Thyroid gland (tissue), 4 donors: ENCODE results near the gene LAMA2. TPM values are rescaled to one million over a fixed set of nuclear protein-coding genes. Genes with fewer than 3 reads are reported as not detected.
A peak's percentile ranks its signal among the peaks of the same experiment; 100 is the strongest.

Experiments
- DNase-seq, 2 donors: peaks; one replicate each; pipeline ENCODE4 v3.0.0-alpha.2; 2019
- H3K27ac ChIP-seq, 3 donors: fragments of 200-600 bp; sonication (generic); 1 replicate in 2 of 3; 2 replicates in 1 of 3; pipeline ENCODE4 v1.5.1; 2016 to 2019; ENCODE audit warnings: mild to moderate bottlenecking in 1 of 3, moderate library complexity in 1 of 3
- H3K27me3 ChIP-seq: fragments of 200-600 bp; sonication (generic); one replicate; pipeline ENCODE4 v1.5.1; 2019
- H3K36me3 ChIP-seq, 2 donors: fragments of 200-600 bp; sonication (generic); one replicate each; pipeline ENCODE4 v1.5.1; 2016 to 2019
- H3K4me1 ChIP-seq, 2 donors: fragments of 200-600 bp; sonication (generic); one replicate each; pipeline ENCODE4 v1.5.1; 2017 to 2019
- H3K4me3 ChIP-seq, 3 donors: fragments of 200-600 bp; sonication (generic); replicated peaks in 1 of 3; 1 replicate in 2 of 3; 2 replicates in 1 of 3; pipeline ENCODE4 v1.5.1; 2016; ENCODE audit warnings: mild to moderate bottlenecking in 1 of 3
- H3K9me3 ChIP-seq: fragments of 200-600 bp; sonication (generic); one replicate; pipeline ENCODE4 v1.5.1; 2017
- POLR2A ChIP-seq, 2 donors: fragments of 450-650 bp; IDR thresholded peaks; one replicate each; pipeline ENCODE4 v1.6.1; 2017; ENCODE audit warnings: antibody characterized with exemption in 2 of 2, mild to moderate bottlenecking in 2 of 2, moderate library complexity in 1 of 2
- WGBS, 2 donors: methylation state at CpG; one replicate each; pipeline ENCODE4 v1.1.5; 2017; 5-methylcytosine and 5-hydroxymethylcytosine counted together
- intact Hi-C: fragments of 100-400 bp; cut with DNase I; formaldehyde crosslinking; loops from one replicate; pipeline ENCODE4 v1.15.1; 2023
- total RNA-seq, 4 donors: library from RNA; depleted of rRNA; stranded (reverse); fragments of >200 nt; gene quantifications; one replicate each; pipeline ENCODE4 v1.2.3, GENCODE V29; 2016
- TF ChIP-seq, protein P1 (sequence below), 6 experiments: fragments of 200-600 bp in 3 of 6; fragments of 450-650 bp in 3 of 6; sonication (generic) in 3 of 6; IDR thresholded peaks; one replicate each; pipeline ENCODE4 v1.5.1; 2016 to 2019; ENCODE audit warnings: antibody characterized with exemption in 6 of 6, mild to moderate bottlenecking in 2 of 6, inconsistent platforms in 1 of 6, moderate library complexity in 1 of 6

Gene LAMA2
- total RNA-seq, 4 donors from 2014 or later = 41.4 to 117 (median 78.9) TPM

DNA sequence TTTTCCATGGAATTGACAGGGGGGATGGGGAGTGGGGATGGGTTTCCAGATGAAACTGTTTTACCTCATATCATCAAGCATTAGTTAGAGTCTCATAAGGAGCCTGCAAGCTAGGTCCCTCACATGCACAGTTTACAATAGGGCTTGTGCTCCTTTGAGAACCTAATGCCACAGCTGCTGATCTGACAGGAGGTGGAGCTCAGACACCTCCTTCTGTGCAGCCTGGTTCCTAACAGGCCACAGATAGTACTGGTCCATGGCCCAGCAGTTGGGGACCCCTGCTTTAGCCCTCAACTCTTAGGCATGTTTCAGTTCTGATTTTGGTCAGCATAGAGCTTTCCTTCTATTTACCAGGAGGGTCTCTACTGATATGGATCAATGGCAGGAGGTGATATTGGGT is 251.6 kb downstream of the LAMA2 start:
- H3K27me3 ChIP-seq = no peaks in the 10 kb centered on the region
- intact Hi-C loops = no loop called here
- peak overlapping the region; percentile 41 to 67 (median 49) for H3K27ac ChIP-seq
- TF ChIP-seq, protein P1, sequence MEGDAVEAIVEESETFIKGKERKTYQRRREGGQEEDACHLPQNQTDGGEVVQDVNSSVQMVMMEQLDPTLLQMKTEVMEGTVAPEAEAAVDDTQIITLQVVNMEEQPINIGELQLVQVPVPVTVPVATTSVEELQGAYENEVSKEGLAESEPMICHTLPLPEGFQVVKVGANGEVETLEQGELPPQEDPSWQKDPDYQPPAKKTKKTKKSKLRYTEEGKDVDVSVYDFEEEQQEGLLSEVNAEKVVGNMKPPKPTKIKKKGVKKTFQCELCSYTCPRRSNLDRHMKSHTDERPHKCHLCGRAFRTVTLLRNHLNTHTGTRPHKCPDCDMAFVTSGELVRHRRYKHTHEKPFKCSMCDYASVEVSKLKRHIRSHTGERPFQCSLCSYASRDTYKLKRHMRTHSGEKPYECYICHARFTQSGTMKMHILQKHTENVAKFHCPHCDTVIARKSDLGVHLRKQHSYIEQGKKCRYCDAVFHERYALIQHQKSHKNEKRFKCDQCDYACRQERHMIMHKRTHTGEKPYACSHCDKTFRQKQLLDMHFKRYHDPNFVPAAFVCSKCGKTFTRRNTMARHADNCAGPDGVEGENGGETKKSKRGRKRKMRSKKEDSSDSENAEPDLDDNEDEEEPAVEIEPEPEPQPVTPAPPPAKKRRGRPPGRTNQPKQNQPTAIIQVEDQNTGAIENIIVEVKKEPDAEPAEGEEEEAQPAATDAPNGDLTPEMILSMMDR (IDR thresholded peaks at IDR 0.05) = no peak
- no peak for TF ChIP-seq POLR2A (IDR thresholded peaks at IDR 0.05)
- no peaks in the 10 kb centered on the region for H3K9me3 ChIP-seq
- no peak overlapping the region for H3K4me3 ChIP-seq
- no peaks in the 10 kb centered on the region for H3K36me3 ChIP-seq
- H3K4me1 ChIP-seq = peaks cover 5 to 6% of the 10 kb centered on the region in 2 donors
- no peak for DNase-seq

- TF ChIP-seq, protein P1 (IDR thresholded peaks at IDR 0.05) = no peak
- TF ChIP-seq POLR2A (IDR thresholded peaks at IDR 0.05) = no peak
- Histone ChIP-seq H3K27ac (peak overlapping the region in 2 of 3 donors; percentile 41 to 49), H3K27me3 (no peaks in the 10 kb centered on the region), H3K4me1 (peaks cover 5 to 6% of the 10 kb centered on the region in 2 donors), H3K4me3 (no peak overlapping the region), H3K36me3 (no peaks in the 10 kb centered on the region), H3K9me3 (no peaks in the 10 kb centered on the region)
- intact Hi-C loops = no loop called here
- 64 to 79% methylated on average over 1 of the region's 1 CpG for WGBS, 2 donors
- DNase-seq = no peak
Observed at GRCh38 chr6:129135451-129135850, 252.5 kb downstream of the LAMA2 start.

DNA sequence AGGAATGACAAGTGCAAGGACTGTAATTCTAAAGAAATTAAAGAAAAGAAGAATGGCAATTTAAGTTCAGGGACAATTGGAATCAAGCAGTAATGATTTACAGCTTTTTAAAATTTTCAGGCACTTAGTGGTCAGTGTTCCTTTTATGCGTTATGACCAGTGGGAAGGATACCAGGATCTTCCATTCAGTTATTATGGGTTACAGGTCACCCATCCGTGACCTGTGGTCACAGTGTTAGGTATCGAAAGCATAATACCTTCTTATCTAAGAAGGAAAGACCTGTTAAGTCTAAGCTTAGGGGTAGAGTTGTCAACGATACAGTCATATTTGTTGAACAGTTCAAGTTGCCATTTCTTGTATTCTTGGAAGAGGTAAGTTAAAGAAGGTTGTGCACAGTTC is 253.8 kb downstream of the LAMA2 start:
- intact Hi-C loops = no loop called here
- whole genome bisulfite sequencing, 2 donors = 63 to 64% methylated on average over 4 of the region's 4 CpGs
- no peak overlapping the region for H3K27ac ChIP-seq
- no peaks in the 10 kb centered on the region for H3K36me3 ChIP-seq
- TF ChIP-seq, protein P1 (IDR thresholded peaks at IDR 0.05) = no peak
- TF ChIP-seq POLR2A (IDR thresholded peaks at IDR 0.05) = no peak
- H3K4me1 ChIP-seq = peaks cover 5 to 6% of the 10 kb centered on the region in 2 donors
- no peak for DNase-seq
- H3K4me3 ChIP-seq = no peak overlapping the region
- H3K9me3 ChIP-seq = no peaks in the 10 kb centered on the region
- H3K27me3 ChIP-seq = no peaks in the 10 kb centered on the region

DNA sequence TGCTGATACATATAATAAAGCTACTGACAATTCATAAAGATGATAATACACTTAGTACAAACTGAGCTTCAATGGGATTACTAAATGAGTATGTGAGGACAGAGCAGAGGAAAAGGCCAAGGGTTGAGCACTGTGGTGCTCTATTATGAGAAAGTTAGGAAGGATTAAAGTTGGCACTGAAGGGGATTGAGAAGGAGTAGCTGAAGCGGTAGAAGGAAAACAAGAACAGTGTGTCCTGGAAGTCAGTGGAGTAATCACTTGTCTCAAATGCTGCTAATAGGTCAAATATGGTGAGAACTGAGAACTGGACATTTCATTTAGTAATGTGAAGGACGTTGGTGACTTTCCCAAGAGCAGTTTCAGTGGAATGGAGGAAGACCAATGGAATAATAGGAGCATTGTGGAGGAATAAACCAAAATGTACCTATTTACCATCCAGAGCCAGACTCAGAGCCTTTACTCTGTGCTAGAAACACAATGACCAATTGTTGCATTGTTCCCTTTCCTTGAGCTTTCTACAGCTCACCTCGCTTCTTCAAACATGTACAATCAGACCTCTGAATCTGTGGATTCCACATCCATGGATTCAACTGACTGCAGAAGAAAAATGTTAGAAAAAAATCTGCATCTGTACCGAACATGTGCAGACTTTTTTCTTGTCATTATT is 255.9 kb downstream of the LAMA2 start:
- intact Hi-C loops = no loop called here
- DNase-seq = no peak
- TF ChIP-seq, protein P1 (IDR thresholded peaks at IDR 0.05) = no peak
- TF ChIP-seq POLR2A (IDR thresholded peaks at IDR 0.05) = no peak
- peak overlapping the region; percentile 4 to 58 (median 40) for H3K27ac ChIP-seq
- no peaks in the 10 kb centered on the region for H3K36me3 ChIP-seq
- H3K9me3 ChIP-seq = no peaks in the 10 kb centered on the region
- no peak overlapping the region for H3K4me3 ChIP-seq
- 74 to 87% methylated on average over 4 of the region's 4 CpGs for WGBS, 2 donors
- peaks cover 0 to 6% of the 10 kb centered on the region in 2 donors for H3K4me1 ChIP-seq
- H3K27me3 ChIP-seq = no peaks in the 10 kb centered on the region

DNA sequence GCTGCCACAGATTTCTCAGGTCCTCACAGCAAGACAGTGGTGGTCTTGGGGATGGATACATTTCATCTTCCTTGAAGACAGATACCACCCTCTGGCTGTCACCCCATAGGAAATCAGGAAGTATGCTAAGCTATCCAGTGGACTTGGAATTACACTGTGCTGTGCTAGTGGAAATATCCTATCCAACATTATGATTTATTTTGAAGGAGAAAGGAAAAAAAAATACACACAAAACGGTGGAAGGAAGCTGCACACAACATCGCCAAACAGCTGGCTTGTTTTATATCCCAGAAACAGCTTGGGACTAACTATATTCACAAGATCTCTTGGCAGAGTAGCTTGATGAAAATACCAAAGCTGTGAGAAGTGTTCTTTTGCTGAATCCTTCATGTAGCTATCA is 257.6 kb downstream of the LAMA2 start:
- peak overlapping the region; percentile 4 to 60 (median 58) for H3K27ac ChIP-seq
- no peaks in the 10 kb centered on the region for H3K4me1 ChIP-seq
- no peak for TF ChIP-seq POLR2A (IDR thresholded peaks at IDR 0.05)
- TF ChIP-seq, protein P1 (IDR thresholded peaks at IDR 0.05) = no peak
- DNase-seq = no peak
- intact Hi-C loops = no loop called here
- no peak overlapping the region for H3K4me3 ChIP-seq
- no peaks in the 10 kb centered on the region for H3K36me3 ChIP-seq
- no peaks in the 10 kb centered on the region for H3K27me3 ChIP-seq
- H3K9me3 ChIP-seq = no peaks in the 10 kb centered on the region
- WGBS, 2 donors = 52 to 71% methylated on average over 2 of the region's 2 CpGs
